WERI-Rb-1 (cell line): ENCODE measurements around the gene EHMT2.

Experiments used
- DNase-seq: peaks from one replicate; pipeline ENCODE4 v3.0.0-alpha.2; 2020
- H3K27ac ChIP-seq: fragments of 250-450 bp; sonication (Bioruptor Pico); 2 replicates; pipeline ENCODE4 v1.5.1; 2020; ENCODE audit warnings: mild to moderate bottlenecking, moderate library complexity
- H3K27me3 ChIP-seq: fragments of 250-450 bp; sonication (Bioruptor Pico); 2 replicates; pipeline ENCODE4 v1.5.1; 2021; ENCODE audit warnings: mild to moderate bottlenecking, low read depth, moderate library complexity; ENCODE audit not compliant: insufficient read depth, severe bottlenecking
- H3K36me3 ChIP-seq: fragments of 250-450 bp; sonication (Bioruptor Pico); 2 replicates; pipeline ENCODE4 v1.5.1; 2020; ENCODE audit warnings: mild to moderate bottlenecking, moderate library complexity
- H3K4me3 ChIP-seq: 2 replicates; pipeline ENCODE4 v1.5.1; 2011; ENCODE audit warnings: low read depth, mild to moderate bottlenecking, control low read depth, low read length
- H3K9me3 ChIP-seq: fragments of 250-450 bp; sonication (Bioruptor Pico); 2 replicates; pipeline ENCODE4 v1.5.1; 2021; ENCODE audit warnings: mild to moderate bottlenecking, moderate library complexity; ENCODE audit not compliant: severe bottlenecking
- TF ChIP-seq, protein P1 (sequence below): IDR thresholded peaks from 2 replicates; pipeline ENCODE4 v1.5.1; 2011; ENCODE audit warnings: low read depth, mild to moderate bottlenecking, control low read depth, inconsistent platforms, low read length

EHMT2 gene

GRCh38 chr6:31920811-31921210 is 23.3 kb upstream of the EHMT2 start:
- no peak overlapping the region for H3K27ac ChIP-seq
- no peak for DNase-seq

GRCh38 chr6:31919624-31920303 is 22.3 kb upstream of the EHMT2 start:
- Histone ChIP-seq H3K9me3 (no peaks in the 10 kb centered on the region), H3K27me3 (no peaks in the 10 kb centered on the region), H3K27ac (no peak overlapping the region), H3K36me3 (no peaks in the 10 kb centered on the region), H3K4me3 (no peak overlapping the region)
- TF ChIP-seq, protein P1, sequence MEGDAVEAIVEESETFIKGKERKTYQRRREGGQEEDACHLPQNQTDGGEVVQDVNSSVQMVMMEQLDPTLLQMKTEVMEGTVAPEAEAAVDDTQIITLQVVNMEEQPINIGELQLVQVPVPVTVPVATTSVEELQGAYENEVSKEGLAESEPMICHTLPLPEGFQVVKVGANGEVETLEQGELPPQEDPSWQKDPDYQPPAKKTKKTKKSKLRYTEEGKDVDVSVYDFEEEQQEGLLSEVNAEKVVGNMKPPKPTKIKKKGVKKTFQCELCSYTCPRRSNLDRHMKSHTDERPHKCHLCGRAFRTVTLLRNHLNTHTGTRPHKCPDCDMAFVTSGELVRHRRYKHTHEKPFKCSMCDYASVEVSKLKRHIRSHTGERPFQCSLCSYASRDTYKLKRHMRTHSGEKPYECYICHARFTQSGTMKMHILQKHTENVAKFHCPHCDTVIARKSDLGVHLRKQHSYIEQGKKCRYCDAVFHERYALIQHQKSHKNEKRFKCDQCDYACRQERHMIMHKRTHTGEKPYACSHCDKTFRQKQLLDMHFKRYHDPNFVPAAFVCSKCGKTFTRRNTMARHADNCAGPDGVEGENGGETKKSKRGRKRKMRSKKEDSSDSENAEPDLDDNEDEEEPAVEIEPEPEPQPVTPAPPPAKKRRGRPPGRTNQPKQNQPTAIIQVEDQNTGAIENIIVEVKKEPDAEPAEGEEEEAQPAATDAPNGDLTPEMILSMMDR, result no peak
- DNase-seq, result no peak

More at GRCh38 chr6:31920811-31921210, 23.3 kb upstream of the EHMT2 start:
- Histone ChIP-seq H3K36me3 (no peaks in the 10 kb centered on the region), H3K27me3 (no peaks in the 10 kb centered on the region), H3K9me3 (peaks cover 2% of the 10 kb centered on the region), H3K4me3 (no peak overlapping the region)
- TF ChIP-seq, protein P1, result no peak

DNA sequence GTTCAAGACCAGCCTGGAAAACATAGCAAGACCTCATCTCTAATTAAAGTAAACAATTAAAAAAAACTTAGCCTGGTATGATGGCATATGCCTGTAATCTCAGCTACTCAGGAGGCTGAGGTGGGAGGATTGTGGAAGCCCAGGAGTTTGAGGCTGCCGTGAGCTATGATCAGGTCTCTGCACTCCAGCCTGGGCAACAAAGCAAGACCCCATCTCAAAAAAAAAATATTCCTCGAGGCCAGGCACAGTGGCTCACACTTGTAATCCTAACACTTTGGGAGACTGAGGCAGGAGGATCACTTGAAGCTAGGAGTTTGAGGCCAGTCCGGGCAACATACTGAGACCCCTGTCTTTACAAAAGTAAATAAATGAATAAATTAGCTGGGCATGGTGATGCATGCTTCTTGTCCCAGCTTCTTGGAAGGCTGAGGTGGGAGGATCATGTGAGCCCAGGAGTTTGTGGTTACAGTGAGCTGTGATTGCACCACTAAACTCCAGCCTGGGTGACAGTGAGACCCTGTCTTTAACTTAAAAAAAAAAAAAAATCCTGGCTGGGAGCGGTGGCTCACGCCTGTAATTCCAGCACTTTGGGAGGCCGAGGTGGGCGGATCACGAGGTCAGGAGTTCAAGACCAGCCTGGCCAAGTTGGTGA is 20.7 kb upstream of the EHMT2 start:
- no peaks in the 10 kb centered on the region for H3K27me3 ChIP-seq

GRCh38 chr6:31915756-31916155 is 18.3 kb upstream of the EHMT2 start:
- no peak overlapping the region for H3K27ac ChIP-seq
- no peaks in the 10 kb centered on the region for H3K9me3 ChIP-seq
- no peaks in the 10 kb centered on the region for H3K36me3 ChIP-seq
- no peaks in the 10 kb centered on the region for H3K27me3 ChIP-seq
- no peak for DNase-seq
- H3K4me3 ChIP-seq, result no peak overlapping the region
- TF ChIP-seq, protein P1, result no peak

More for the DNA sequence above, 20.7 kb upstream of the EHMT2 start:
- DNase-seq, result no peak
- Histone ChIP-seq H3K9me3 (no peaks in the 10 kb centered on the region), H3K4me3 (no peak overlapping the region), H3K27ac (no peak overlapping the region), H3K36me3 (no peaks in the 10 kb centered on the region)
- TF ChIP-seq, protein P1, result no peak

DNA sequence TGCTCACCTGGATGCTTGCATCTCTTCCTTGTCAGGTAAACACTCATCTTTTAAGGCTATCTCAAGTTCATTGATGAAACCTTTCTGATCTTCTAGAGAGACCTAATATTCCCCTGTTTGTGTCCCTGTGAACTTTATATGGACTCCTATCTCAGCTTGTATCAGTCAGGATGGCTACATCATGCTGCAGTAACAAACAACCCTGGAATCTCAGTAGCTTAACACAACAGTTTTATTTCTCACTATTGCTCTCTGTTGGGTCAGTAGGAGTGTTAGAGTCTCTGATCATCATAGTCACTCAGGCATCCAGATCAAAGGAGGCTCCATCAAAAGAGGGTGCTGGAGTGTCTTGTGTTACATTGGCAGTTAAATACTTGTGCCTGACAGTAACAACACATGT is 17.9 kb upstream of the EHMT2 start:
- TF ChIP-seq, protein P1, result no peak
- Histone ChIP-seq H3K36me3 (no peaks in the 10 kb centered on the region), H3K27ac (no peak overlapping the region), H3K9me3 (no peaks in the 10 kb centered on the region), H3K27me3 (no peaks in the 10 kb centered on the region), H3K4me3 (no peak overlapping the region)
- DNase-seq, result no peak
